D721Med (cell line): Measurements from ENCODE around the gene PPIL1.

Experiments
- DNase-seq: peaks from one replicate; pipeline ENCODE4 v3.0.0; 2011; ENCODE audit warnings: low spot score; ENCODE audit not compliant: insufficient read length
- FAIRE-seq: peaks from 2 replicates; lab custom pipeline; 2011; peaks lifted over from hg19 to GRCh38; lab: Jason Lieb, UNC
- TF ChIP-seq, protein P1 (sequence below): IDR thresholded peaks from 2 replicates; pipeline ENCODE4 v1.5.1; 2012; ENCODE audit warnings: mild to moderate bottlenecking, control low read depth; ENCODE audit not compliant: insufficient read depth; ENCODE audit errors: missing control alignments

Gene PPIL1

DNA sequence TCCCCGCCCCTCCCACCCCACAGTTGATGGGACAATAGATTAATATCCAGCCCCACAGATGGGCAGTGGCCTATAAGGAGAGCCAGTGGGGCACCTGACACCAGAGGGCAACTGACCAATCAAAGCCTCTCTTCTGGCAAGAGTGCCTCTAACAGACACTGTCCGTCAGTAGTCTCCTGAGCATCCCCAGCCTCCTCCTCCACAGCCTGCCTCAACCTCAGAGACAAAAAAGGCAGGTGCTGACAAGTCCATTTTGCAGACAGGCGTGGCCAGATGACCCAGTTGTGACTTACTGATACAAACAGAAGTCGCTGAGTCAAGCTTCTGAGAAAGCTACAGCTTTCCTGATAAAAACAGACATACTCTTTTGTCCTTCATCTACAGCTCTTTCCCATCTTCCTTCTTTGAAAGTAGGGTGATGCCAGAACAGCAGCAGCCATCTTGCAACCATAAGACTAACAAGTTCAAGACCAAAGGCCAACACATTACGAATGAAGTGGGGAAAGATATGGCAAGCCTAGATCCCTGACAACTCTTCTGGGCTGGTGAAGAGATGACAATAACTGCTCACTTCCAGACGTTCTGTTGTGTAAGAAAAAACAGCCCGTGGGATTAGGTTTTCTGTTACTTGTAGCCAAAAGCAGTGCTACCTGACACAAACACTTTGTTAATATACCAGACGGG is 12.3 kb downstream of the PPIL1 start:
- DNase-seq (no peak), FAIRE-seq (no peak)
- TF ChIP-seq, protein P1, sequence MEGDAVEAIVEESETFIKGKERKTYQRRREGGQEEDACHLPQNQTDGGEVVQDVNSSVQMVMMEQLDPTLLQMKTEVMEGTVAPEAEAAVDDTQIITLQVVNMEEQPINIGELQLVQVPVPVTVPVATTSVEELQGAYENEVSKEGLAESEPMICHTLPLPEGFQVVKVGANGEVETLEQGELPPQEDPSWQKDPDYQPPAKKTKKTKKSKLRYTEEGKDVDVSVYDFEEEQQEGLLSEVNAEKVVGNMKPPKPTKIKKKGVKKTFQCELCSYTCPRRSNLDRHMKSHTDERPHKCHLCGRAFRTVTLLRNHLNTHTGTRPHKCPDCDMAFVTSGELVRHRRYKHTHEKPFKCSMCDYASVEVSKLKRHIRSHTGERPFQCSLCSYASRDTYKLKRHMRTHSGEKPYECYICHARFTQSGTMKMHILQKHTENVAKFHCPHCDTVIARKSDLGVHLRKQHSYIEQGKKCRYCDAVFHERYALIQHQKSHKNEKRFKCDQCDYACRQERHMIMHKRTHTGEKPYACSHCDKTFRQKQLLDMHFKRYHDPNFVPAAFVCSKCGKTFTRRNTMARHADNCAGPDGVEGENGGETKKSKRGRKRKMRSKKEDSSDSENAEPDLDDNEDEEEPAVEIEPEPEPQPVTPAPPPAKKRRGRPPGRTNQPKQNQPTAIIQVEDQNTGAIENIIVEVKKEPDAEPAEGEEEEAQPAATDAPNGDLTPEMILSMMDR = no peak

DNA sequence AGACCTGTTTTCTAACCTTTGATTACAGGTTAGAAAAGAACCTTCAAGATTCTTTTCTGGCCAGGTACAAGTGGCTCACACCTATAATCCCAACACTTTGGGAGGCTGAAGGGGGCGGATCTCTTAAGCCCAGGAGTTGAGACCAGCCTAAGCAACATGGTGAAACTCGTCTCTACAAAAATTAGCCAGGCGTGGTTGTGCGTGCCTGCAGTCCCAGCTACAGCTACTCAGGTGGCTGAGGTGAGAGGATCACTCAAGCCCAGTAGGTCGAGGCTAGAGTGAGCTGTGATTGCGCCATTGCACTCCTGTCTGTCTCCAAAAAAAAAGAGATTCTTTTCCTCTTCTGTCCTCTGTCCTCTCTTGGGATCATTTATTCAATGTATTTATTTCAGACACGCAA is 14.5 kb downstream of the PPIL1 start:
- DNase-seq (no peak), FAIRE-seq (no peak)
- TF ChIP-seq, protein P1 = no peak

DNA sequence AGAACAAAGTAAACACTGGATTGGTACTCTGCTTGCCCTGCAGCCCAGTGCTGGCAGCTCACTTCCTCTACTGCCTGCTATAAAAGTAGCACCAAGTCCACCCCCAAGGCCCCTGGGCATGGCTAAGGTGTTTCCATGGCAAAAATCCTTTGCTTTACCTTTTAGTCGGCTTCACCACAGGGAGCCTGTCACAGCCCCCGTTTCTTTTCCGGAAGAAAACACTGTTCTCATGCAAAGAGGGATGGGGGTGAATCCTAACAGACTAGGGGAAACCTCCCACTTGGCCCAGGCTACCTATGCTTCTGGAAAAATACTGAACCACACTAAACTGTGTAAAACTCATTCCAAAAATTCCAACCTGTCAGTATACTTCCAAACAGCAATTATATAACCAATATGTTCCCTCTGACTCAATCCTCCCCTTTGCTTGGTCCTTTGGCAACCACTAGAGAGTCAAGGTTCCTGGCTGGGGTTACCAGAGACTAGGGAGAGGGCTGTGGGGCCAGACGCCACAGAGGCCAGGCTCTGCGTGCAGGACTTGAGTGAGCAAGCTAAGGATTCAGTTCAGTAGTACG is 16.1 kb downstream of the PPIL1 start:
- TF ChIP-seq, protein P1 = no peak
- FAIRE-seq = no peak
- no peak for DNase-seq

DNA sequence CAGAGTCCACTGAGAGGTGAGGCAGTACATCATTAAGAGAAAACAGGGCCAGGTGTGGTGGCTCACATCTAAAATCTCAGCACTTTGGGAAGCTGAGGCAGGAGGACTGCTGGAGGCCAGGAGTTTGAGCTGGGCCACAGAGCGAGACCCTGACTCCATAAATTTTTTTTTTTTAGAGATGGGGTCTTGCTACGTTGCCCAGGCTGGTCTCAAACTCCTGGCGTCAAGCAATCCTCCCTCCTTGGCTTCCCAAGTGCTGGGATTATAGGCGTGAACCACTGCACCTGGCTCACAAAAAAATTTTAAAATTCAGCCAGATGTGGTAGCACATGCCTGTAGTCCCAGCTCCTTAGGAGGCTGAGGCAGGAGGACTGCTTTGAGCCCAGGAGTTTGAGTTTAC is 17.3 kb downstream of the PPIL1 start:
- DNase-seq (no peak), FAIRE-seq (no peak)
- TF ChIP-seq, protein P1 = no peak

DNA sequence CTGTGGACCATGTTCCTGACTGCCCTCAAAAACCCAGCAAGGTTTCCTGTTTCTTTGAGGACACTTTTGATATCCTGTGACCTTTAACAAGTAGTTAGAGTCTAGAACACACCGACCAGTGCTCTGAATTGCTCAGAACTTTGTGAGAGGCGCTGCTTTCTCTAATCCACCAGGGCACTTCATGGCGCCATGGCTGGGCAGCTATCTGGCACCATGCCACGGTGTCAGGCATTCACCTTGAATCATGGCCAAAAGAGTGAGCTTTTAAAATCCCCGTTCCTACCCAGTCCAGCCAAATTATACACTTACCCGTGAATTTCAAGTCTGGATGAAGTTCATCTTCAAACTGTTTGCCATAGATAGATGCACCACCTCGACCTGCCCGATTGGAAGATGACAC is 18.3 kb downstream of the PPIL1 start:
- DNase-seq (no peak), FAIRE-seq (no peak)
- TF ChIP-seq, protein P1 = no peak

DNA sequence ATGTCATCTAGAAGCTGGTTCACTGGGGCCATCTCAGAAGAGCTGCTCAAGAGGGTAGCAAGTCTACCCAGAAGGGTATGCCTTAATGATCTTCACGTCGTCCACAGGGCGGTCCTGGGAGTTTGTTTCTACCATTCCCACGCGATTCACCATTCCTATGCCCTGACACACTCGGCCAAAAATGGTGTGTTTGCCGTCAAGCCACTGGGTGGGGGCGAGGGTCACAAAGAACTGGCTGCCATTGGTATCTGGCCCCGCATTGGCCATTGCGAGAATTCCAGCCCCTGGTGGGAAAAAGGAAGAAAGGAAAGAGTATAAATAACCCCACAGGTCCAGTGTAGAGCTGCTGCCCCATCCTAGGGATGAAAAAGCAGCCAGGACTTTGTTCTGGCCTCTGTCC is 18.9 kb downstream of the PPIL1 start:
- DNase-seq = no peak
- FAIRE-seq = no peak
- TF ChIP-seq, protein P1 = no peak

DNA sequence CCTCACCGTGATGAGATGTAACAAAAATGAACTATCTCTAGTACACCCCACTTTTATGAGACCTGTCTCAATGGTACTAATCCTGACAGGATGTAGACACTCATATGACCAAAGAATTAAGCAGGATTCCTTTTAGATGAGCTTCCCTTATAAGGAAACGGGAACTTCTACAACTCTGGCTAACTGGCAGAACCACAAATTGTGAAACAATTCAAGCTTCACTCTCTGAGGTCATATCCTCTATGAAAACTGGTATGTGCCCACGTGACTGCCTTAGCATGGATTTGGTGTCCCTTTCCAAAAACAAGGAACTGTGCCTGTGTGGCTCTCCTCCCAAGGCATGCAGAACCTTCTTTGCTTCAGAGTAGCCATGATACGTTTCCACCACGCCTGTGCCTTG is 21.3 kb downstream of the PPIL1 start:
- FAIRE-seq (no peak), DNase-seq (no peak)
- TF ChIP-seq, protein P1 = no peak
